AG10803 (cell line): Measurements from ENCODE around the gene ZNF697.
A peak's percentile ranks its signal among the peaks of the same experiment; 100 is the strongest.

ENCODE experiments used
- DNase-seq: peaks from one replicate; pipeline ENCODE4 v3.0.0; 2010; ENCODE audit warnings: low read depth
- H3K4me3 ChIP-seq: 2 replicates; pipeline ENCODE4 v1.5.1; 2011; ENCODE audit warnings: mild to moderate bottlenecking, low read length, control low read depth
- CTCF ChIP-seq: conservative IDR thresholded peaks from 2 replicates; pipeline ENCODE4 v1.5.1; 2011; ENCODE audit warnings: mild to moderate bottlenecking, low read length, control low read depth, inconsistent platforms

ZNF697 gene

GRCh38 chr1:119675349-119676345 is 27.6 kb upstream of the ZNF697 start:
- H3K4me3 ChIP-seq = peak overlapping the region; percentile 65

GRCh38 chr1:119674835-119675289 is 26.8 kb upstream of the ZNF697 start:
- TF ChIP-seq CTCF = peak; percentile 77
- peak overlapping the region; percentile 65; the same call in 1 of the 2 replicates for H3K4me3 ChIP-seq
- peak; percentile 88 for DNase-seq

More at GRCh38 chr1:119675349-119676345, 27.6 kb upstream of the ZNF697 start:
- DNase-seq = peak; percentile 84
- TF ChIP-seq CTCF = peak; percentile 82

DNA sequence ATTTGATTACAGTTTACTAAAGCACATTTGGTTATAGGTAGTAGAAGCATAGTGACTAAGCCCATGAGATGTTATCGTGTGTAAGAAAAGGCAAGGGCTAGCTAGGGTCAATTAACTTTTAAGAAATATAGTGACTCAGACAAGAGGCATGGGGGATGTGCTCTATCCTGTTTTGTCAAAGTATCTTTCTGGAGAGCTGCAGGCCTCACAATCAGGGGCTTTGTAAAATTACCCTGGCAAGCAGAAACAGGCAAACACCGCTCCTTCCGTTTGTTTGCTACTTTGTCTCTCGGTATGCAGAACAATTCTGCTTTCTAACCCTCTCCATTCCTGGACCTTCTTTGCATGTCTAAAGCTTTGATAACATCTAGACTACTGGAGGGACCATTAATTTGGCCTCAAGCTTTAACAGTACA is 26.1 kb upstream of the ZNF697 start:
- DNase-seq = peak; percentile 52
- no peak for TF ChIP-seq CTCF
- no peak overlapping the region for H3K4me3 ChIP-seq

GRCh38 chr1:119673171-119673940 is 25.3 kb upstream of the ZNF697 start:
- DNase-seq = peak; percentile 45
- no peak for TF ChIP-seq CTCF
- H3K4me3 ChIP-seq = no peak overlapping the region

GRCh38 chr1:119670898-119671297 is 22.8 kb upstream of the ZNF697 start:
- DNase-seq = no peak
- no peak overlapping the region for H3K4me3 ChIP-seq
- no peak for TF ChIP-seq CTCF

DNA sequence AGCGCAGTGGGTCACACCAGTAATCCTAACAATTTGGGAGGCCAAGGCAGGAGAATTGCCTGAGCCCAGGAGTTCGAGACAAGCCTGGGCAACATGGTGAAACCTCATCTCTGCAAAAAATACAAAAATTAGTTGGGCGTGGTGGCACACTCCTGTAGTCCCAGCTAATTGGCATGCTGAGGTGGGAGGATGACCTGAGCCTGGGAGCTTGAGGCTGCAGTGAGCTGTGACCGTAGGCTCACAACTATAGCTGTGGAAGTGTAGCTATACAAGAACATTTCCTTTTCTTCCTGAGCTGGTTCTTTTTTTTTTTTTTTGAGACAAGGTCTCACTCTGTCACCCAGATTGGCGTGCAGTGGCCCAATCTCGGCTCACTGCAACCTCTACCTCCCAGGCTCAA is 19.1 kb upstream of the ZNF697 start:
- DNase-seq = no peak
- TF ChIP-seq CTCF = no peak

More for the DNA sequence above, 19.1 kb upstream of the ZNF697 start:
- H3K4me3 ChIP-seq = no peak overlapping the region
